ENCODE measurements around the gene UBASH3A. TPM values are rescaled to one million over a fixed set of nuclear protein-coding genes. Genes with fewer than 3 reads are reported as not detected.
A peak's percentile ranks its signal among the peaks of the same experiment; 100 is the strongest.

UBASH3A gene
- total RNA-seq, 1 donor from 2014 or later = 65.7 TPM

DNA sequence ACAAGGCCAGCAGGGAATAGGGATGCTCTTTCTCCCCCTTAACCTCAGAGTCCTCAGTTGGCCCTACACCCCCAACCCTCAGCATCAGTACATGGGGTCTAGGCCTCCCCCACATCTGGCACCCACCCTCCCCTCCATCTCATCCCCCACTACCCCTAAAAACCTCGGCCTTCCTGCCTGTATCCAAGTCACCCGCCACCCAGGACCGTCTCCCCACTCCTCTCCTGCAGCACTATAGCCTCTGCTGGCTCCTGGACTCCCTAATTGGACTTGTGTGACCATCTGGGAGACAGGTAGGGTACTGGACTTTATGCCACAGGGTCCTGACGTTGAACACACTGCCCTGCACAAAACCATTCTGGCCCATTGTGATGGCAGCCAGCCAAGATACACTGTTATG, 86.3 kb downstream of the UBASH3A start:
- peaks cover 10% of the 10 kb centered on the region for H3K9me3 Mint-ChIP-seq
- intact Hi-C loops (cut with micrococcal nuclease) = no loop called here
- H3K4me3 Mint-ChIP-seq = no peak overlapping the region
- H3K27ac Mint-ChIP-seq = no peak overlapping the region
- no peaks in the 10 kb centered on the region for H3K36me3 Mint-ChIP-seq (ENCODE audit: low read depth)
- H3K27me3 Mint-ChIP-seq = peaks cover 36% of the 10 kb centered on the region
- no peak for DNase-seq
- peaks cover 9% of the 10 kb centered on the region for H3K4me1 Mint-ChIP-seq

- peaks cover 10% of the 10 kb centered on the region for H3K9me3 Mint-ChIP-seq
- H3K27ac Mint-ChIP-seq = no peak overlapping the region
- no peak overlapping the region for H3K4me3 Mint-ChIP-seq
- H3K27me3 Mint-ChIP-seq = peaks cover 35% of the 10 kb centered on the region
- intact Hi-C loops (cut with micrococcal nuclease) = no loop called here
- H3K4me1 Mint-ChIP-seq = peaks cover 12% of the 10 kb centered on the region
- no peak for DNase-seq
- no peaks in the 10 kb centered on the region for H3K36me3 Mint-ChIP-seq (ENCODE audit: low read depth)
Observed at GRCh38 chr21:42490720-42491119, 87.0 kb downstream of the UBASH3A start.

DNA sequence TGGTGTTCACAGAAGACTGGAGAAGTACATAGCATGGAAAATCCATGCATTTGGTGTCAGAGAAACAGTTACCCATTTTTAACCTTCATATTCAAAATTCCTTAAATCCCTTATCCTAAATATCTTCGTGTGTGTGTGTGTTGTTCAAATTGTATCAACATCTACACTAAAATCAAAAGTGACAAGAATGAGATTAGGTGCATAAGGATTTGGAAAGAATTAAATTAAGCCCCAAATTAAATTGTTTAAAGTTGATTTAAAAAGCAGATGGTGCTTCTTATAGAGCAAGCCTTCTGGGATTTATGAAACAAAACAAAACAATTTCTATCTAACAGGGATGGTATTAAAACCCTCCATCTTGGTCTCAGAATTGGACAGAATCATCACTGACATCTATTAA, 87.6 kb downstream of the UBASH3A start:
- intact Hi-C loops (cut with micrococcal nuclease) = no loop called here
- peaks cover 16% of the 10 kb centered on the region for H3K4me1 Mint-ChIP-seq
- DNase-seq = no peak
- H3K27ac Mint-ChIP-seq = no peak overlapping the region
- no peaks in the 10 kb centered on the region for H3K36me3 Mint-ChIP-seq (ENCODE audit: low read depth)
- H3K9me3 Mint-ChIP-seq = peaks cover 10% of the 10 kb centered on the region
- peaks cover 31% of the 10 kb centered on the region for H3K27me3 Mint-ChIP-seq
- H3K4me3 Mint-ChIP-seq = no peak overlapping the region

- H3K4me1 Mint-ChIP-seq = peaks cover 22% of the 10 kb centered on the region
- peaks cover 10% of the 10 kb centered on the region for H3K9me3 Mint-ChIP-seq
- peaks cover 22% of the 10 kb centered on the region for H3K27me3 Mint-ChIP-seq
- intact Hi-C loops (cut with micrococcal nuclease) = no loop called here
- DNase-seq = no peak
- no peak overlapping the region for H3K27ac Mint-ChIP-seq
- no peak overlapping the region for H3K4me3 Mint-ChIP-seq
- no peaks in the 10 kb centered on the region for H3K36me3 Mint-ChIP-seq (ENCODE audit: low read depth)
Observed at GRCh38 chr21:42492201-42492600, 88.5 kb downstream of the UBASH3A start.

DNA sequence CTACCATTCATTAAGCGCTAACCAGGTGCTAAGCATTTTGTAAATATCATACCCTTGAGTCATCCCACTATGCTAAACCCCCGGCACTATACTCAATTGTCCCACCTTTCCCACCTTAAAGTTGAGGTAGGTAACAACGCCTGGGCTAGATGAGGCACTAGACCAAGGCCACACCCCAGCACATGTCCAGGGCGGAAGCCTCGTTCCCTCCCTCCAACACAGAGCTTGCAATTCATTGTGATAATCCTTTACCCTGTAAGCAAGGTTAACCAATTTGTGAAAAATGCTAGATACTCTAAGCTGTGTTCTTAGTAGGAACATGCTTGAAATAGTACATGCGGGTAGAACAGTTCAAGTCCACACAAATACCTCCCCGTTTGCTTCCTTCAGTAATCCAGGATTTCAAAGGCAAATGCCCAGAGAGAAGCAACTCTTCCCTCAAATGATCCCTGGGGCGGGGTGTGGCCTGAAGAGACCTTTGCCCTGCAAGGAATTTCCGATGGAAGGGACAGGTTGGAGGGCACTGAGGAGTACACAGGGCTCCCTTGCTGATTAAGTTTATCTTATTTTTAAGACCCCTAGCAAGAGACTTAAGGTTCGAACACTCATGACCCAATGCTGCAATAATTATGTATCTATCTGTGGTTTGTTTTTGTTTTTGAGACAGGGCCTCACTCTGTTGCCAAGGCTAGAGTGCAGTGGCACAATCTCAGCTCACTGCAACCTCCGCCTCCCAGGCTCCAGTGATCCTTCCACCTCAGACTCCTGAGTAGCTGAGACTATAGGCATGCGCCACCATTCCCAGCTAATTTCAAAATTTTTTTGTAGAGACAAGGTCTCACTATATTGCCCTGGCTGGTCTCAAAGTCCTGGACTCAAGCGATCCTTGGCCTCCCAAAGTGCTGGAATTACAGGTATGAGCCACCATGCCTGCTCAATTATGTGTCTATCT, 89.7 kb downstream of the UBASH3A start:
- DNase-seq = no peak
- Mint-ChIP-seq H3K27ac (no peak overlapping the region), H3K36me3 (ENCODE audit: low read depth) (no peaks in the 10 kb centered on the region), H3K9me3 (peaks cover 7% of the 10 kb centered on the region), H3K4me1 (peaks cover 23% of the 10 kb centered on the region), H3K4me3 (no peak overlapping the region), H3K27me3 (peaks cover 15% of the 10 kb centered on the region)
- intact Hi-C loops (cut with micrococcal nuclease) = no loop called here

- H3K27ac Mint-ChIP-seq = no peak overlapping the region
- DNase-seq = no peak
- peaks cover 23% of the 10 kb centered on the region for H3K4me1 Mint-ChIP-seq
- intact Hi-C loops (cut with micrococcal nuclease) = no loop called here
- H3K36me3 Mint-ChIP-seq (ENCODE audit: low read depth) = no peaks in the 10 kb centered on the region
- no peaks in the 10 kb centered on the region for H3K9me3 Mint-ChIP-seq
- peaks cover 13% of the 10 kb centered on the region for H3K27me3 Mint-ChIP-seq
- no peak overlapping the region for H3K4me3 Mint-ChIP-seq
Observed at GRCh38 chr21:42495027-42495426, 91.3 kb downstream of the UBASH3A start.

DNA sequence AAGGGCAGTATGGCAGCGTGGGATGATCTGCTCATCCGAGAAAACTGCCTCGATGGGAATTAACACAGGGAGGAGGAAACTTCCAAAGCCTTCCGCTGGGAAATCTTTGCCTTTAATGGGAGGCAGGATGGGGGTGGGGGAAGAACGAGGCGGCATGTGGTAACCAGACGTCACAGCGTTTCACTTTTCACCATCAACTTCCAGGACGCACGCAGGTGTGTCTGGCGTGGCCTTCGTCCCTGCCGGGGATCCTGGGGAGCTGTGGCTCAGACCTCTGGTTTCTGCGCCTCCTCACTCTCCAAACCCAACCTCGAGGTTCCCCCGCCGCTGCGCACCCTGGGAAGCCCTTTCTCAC, 92.0 kb downstream of the UBASH3A start:
- Mint-ChIP-seq H3K27me3 (peaks cover 19% of the 10 kb centered on the region), H3K27ac (peak overlapping the region; percentile 68), H3K9me3 (no peaks in the 10 kb centered on the region), H3K36me3 (ENCODE audit: low read depth) (no peaks in the 10 kb centered on the region), H3K4me1 (peaks cover 21% of the 10 kb centered on the region), H3K4me3 (peak overlapping the region; percentile 88)
- intact Hi-C loops (cut with micrococcal nuclease) = loop anchor here (1.0 to 2.0 kb wide), 2 partner anchors 19 to 31 kb away; no protein-coding TSS in a partner anchor
- DNase-seq = no peak

GRCh38 chr21:42496120-42496838, 92.6 kb downstream of the UBASH3A start, which contains the start of gene RSPH1:
Gene RSPH1, minus strand, starts transcription at chr21:42496224. Its CDS starts 38 bp downstream, at chr21:42496186.
- Mint-ChIP-seq H3K27me3 (peaks cover 18% of the 10 kb centered on the region), H3K36me3 (ENCODE audit: low read depth) (no peaks in the 10 kb centered on the region), H3K4me1 (peaks cover 21% of the 10 kb centered on the region), H3K4me3 (peak within 1 kb of the TSS; percentile 88), H3K27ac (peak within 1 kb of the TSS; percentile 88), H3K9me3 (no peaks in the 10 kb centered on the region)
- DNase-seq = peak; percentile 100
- intact Hi-C loops (cut with micrococcal nuclease) = loop anchor here (1.0 to 2.0 kb wide), 2 partner anchors 18 to 31 kb away; no protein-coding TSS in a partner anchor

- DNase-seq = no peak
Observed at GRCh38 chr21:42496839-42497202, 93.1 kb downstream of the UBASH3A start.

More at GRCh38 chr21:42496839-42497202, 93.1 kb downstream of the UBASH3A start:
- Mint-ChIP-seq H3K4me1 (peaks cover 21% of the 10 kb centered on the region), H3K27me3 (peaks cover 21% of the 10 kb centered on the region), H3K4me3 (peak overlapping the region; percentile 88), H3K36me3 (ENCODE audit: low read depth) (no peaks in the 10 kb centered on the region), H3K27ac (peak overlapping the region; percentile 88), H3K9me3 (no peaks in the 10 kb centered on the region)
- intact Hi-C loops (cut with micrococcal nuclease) = loop anchor here (1.0 to 2.0 kb wide), 2 partner anchors 17 to 30 kb away; no protein-coding TSS in a partner anchor

Other genes starting within 250 kb of the UBASH3A start
- 10.3 and 11.4 TPM in 2 replicates for gene ABCG1, start 184.8 kb upstream of the UBASH3A start, total RNA-seq
- gene TFF3, start 88.5 kb upstream of the UBASH3A start, total RNA-seq = not detected in 2 replicates
- not detected in 2 replicates for gene TFF2, start 52.9 kb upstream of the UBASH3A start, total RNA-seq
- not detected in 2 replicates for gene TFF1, start 37.4 kb upstream of the UBASH3A start, total RNA-seq
- gene TMPRSS3, start 7.8 kb upstream of the UBASH3A start, total RNA-seq = 56.9 and 58.7 TPM in 2 replicates
- not detected in 2 replicates for gene RSPH1, start 92.3 kb downstream of the UBASH3A start, total RNA-seq
- gene SLC37A1, start 110.0 kb downstream of the UBASH3A start, total RNA-seq = 19.5 and 23.0 TPM in 2 replicates
- gene PDE9A, start 249.7 kb downstream of the UBASH3A start, total RNA-seq = 10.7 and 13.1 TPM in 2 replicates

Measured in activated CD4-positive, alpha-beta T cell treated with anti-CD3 and anti-CD28 coated beads, Interleukin-2, amount 10 ng/mL, durations not matched to agents 24 days and 14 days (primary cell).